ENCODE data around the gene SERF2.

DNA sequence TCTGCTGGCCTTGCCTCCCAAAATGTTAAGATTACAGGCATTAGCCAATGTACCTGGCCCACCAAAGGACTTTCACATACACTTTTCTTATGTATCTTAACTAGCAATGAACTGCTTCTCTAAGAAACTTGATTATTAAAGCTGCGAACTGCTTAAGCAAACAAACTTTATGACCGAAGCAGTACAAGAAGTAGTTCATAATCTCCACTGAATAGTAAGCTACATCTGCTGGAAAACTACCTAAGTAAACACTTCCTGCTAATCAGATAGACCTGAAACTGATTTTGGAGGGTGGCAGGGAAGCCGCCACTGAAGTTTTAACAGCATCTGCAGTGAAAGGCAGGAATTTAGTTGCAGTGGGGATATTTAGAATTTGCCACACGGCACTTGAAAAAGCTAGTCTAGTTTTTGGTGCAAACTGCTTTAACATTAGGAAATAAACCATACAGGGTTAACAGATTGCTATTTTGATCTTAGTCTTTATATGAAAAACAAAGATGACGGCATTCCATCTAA lies 16.4 kb downstream of the SERF2 start:
- TF ChIP-seq TAF1 (IDR thresholded peaks at IDR 0.05; ENCODE audit: borderline replicate concordance, low read depth, low read length) (no peak), POLR2A (IDR thresholded peaks at IDR 0.05; ENCODE audit: low read depth, low read length) (no peak), POLR2AphosphoS5 (IDR thresholded peaks at IDR 0.05; ENCODE audit: low read depth, low read length) (no peak)

All from GM12892 (cell line).